SU-DHL-6 (cell line): Measurements from ENCODE around the gene AFF3.

Source experiments
- EZH2phosphoT487 ChIP-seq: fragments of 200-600 bp; sonication (generic), shearing (Covaris generic); conservative IDR thresholded peaks from 2 replicates; pipeline ENCODE4 v1.6.1; 2018; ENCODE audit warnings: mild to moderate bottlenecking, antibody characterized with exemption, low read length, moderate library complexity, mixed read lengths
- TF ChIP-seq, protein P1 (sequence below): fragments of 200-600 bp; sonication (generic); IDR thresholded peaks from one replicate; pipeline ENCODE4 v1.5.1; 2017; ENCODE audit warnings: antibody characterized with exemption, mild to moderate bottlenecking, low read length, moderate library complexity; ENCODE audit not compliant: insufficient read depth, poor library complexity, severe bottlenecking

DNA sequence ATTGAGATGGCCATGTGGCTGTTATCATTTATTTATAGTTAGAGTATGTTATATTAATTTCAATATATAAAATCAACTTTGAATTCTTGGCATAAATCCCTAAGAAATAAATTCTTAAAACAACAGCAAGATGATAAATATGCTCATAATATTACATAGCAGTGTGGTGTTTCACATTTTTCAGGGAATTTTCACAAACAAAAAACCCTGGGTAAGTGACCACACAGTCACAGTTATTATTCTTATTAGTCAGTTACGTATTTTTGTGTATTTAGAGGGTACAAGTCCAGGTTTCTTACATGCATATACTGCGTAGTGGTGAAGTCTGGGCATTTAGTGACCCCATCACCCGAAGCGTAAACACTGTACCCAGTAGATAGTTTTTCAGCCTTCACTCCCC lies 363.1 kb downstream of the AFF3 start:
- TF ChIP-seq EZH2phosphoT487 = no peak
- TF ChIP-seq, protein P1, sequence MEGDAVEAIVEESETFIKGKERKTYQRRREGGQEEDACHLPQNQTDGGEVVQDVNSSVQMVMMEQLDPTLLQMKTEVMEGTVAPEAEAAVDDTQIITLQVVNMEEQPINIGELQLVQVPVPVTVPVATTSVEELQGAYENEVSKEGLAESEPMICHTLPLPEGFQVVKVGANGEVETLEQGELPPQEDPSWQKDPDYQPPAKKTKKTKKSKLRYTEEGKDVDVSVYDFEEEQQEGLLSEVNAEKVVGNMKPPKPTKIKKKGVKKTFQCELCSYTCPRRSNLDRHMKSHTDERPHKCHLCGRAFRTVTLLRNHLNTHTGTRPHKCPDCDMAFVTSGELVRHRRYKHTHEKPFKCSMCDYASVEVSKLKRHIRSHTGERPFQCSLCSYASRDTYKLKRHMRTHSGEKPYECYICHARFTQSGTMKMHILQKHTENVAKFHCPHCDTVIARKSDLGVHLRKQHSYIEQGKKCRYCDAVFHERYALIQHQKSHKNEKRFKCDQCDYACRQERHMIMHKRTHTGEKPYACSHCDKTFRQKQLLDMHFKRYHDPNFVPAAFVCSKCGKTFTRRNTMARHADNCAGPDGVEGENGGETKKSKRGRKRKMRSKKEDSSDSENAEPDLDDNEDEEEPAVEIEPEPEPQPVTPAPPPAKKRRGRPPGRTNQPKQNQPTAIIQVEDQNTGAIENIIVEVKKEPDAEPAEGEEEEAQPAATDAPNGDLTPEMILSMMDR = no peak
